PC-3 (cell line): ENCODE results near the gene KCNQ5.

Experiments
- CTCF ChIP-seq: fragments of 300-600 bp; sonication (generic); conservative IDR thresholded peaks from 2 replicates; pipeline ENCODE4 v1.5.1; 2017; ENCODE audit warnings: antibody characterized with exemption, low read depth, mild to moderate bottlenecking, low read length
- EZH2 ChIP-seq: fragments of 300-600 bp; sonication (generic); IDR thresholded peaks from one replicate; pipeline ENCODE4 v1.6.1; 2017; ENCODE audit warnings: antibody characterized with exemption, mild to moderate bottlenecking, low read length; ENCODE audit not compliant: unreplicated experiment
- EZH2phosphoT487 ChIP-seq: fragments of 300-600 bp; sonication (generic); IDR thresholded peaks from 2 replicates; pipeline ENCODE4 v1.6.1; 2018; ENCODE audit warnings: mild to moderate bottlenecking, antibody characterized with exemption, low read length, borderline replicate concordance

GRCh38 chr6:72733045-72733444 is 111.2 kb downstream of the KCNQ5 start:
- TF ChIP-seq CTCF: no peak
- TF ChIP-seq EZH2: no peak
- no peak for TF ChIP-seq EZH2phosphoT487
